ENCODE results near the gene TSSK2.

DNA sequence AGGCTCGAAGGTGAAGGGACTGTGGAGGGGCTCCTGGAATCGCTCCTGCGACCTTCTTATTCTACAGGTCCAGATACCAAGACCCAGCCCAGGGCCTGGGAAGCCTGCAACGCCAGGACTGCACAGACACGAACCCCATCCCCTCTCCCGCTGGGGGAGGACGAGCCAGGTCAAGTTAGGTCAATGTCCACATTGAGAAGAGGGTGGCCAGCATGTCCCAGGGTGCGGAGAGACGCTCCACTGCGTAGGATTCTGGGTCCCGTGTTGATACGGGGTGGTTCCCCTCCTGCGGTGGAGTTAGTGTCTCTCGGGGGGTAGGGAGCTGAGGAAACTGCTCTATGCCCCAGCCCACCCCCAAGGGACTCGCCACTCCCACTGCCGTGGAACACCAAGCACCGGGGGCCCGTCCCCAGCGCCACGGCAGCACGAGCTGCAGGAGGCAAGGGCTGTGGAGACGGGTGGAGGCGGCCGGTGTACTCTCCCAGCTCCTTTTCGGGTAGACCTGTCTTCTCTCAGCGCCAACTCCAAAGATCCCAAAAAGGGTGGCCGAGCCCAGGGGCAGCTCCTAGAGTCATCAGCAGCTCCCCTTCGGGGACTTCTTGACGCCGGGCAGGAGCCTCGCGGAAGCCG lies 17.4 kb downstream of the TSSK2 start:
- TF ChIP-seq CTCF (IDR thresholded peaks at IDR 0.05; ENCODE audit: poor library complexity) (no peak), EZH2phosphoT487 (IDR thresholded peaks at IDR 0.05; ENCODE audit: low read depth, severe bottlenecking, unreplicated experiment) (no peak), EZH2 (IDR thresholded peaks at IDR 0.05; ENCODE audit: borderline replicate concordance) (no peak)

Measured in hepatocyte (in vitro differentiated cells).